ENCODE results near the gene ACAD11.
"Not testable (repeated sequence)": the region's sequence is repeated elsewhere in the genome, so short reads cannot be mapped to it uniquely, and the experiment has no call there.

Gene ACAD11

DNA sequence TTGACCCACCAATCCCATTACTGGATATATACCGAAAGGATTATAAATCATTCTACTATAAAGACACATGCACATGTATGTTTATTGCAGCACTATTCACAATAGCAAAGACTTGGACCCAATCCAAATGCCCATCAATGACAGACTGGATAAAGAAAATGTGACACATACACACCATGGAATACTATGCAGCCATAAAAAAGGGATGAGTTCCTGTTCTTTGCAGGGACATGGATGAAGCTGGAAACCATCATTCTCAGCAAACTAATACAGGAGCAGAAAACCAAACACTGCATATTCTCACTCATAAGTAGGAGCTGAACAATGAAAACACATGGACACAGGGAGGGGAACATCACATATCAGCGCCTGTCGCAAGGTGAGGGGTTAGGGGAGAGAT is 44.3 kb downstream of the ACAD11 start:
- H3K9me3 ChIP-seq (ENCODE audit: control insufficient read depth, low read length); H3K4me3 ChIP-seq (ENCODE audit: insufficient read depth, low read depth, low read length); H3K27ac ChIP-seq (ENCODE audit: insufficient read depth, low read depth, low read length, poor library complexity, severe bottlenecking); H3K27me3 ChIP-seq (ENCODE audit: control insufficient read depth, insufficient read depth, low read length, poor library complexity, severe bottlenecking); H3K4me1 ChIP-seq (ENCODE audit: control insufficient read depth, insufficient read depth, low read length); H3K36me3 ChIP-seq (ENCODE audit: control insufficient read depth, insufficient read depth, low read length): not testable (repeated sequence)
- 97 to 98% methylated on average over 3 of the region's 3 CpGs for WGBS, 2 experiments

- WGBS, 2 experiments = 76 to 80% methylated on average over 8 of the region's 8 CpGs
- H3K27ac ChIP-seq (ENCODE audit: insufficient read depth, low read depth, low read length, poor library complexity, severe bottlenecking); H3K9me3 ChIP-seq (ENCODE audit: control insufficient read depth, low read length); H3K4me1 ChIP-seq (ENCODE audit: control insufficient read depth, insufficient read depth, low read length); H3K36me3 ChIP-seq (ENCODE audit: control insufficient read depth, insufficient read depth, low read length); H3K4me3 ChIP-seq (ENCODE audit: insufficient read depth, low read depth, low read length); H3K27me3 ChIP-seq (ENCODE audit: control insufficient read depth, insufficient read depth, low read length, poor library complexity, severe bottlenecking): not testable (repeated sequence)
These were observed 53.0 kb downstream of the ACAD11 start for GRCh38 chr3:132606620-132607019.

DNA sequence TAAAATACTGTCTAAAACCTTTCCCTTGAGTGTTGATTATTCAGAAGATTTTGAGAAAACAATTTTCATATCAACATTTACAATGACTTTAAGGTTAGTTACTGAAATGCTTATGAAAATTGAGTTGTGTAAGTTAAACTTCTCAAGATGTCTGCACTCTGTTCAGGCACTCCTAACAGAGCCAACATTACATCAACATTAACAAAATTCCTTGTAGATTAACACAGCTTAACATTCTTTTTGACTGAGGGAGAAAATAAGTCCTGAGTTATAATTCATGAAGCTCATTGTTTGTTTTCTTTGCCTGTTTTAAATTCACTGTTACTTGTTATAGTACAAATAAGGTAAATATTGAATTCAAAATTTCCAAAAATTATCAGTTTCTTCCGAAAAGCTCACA is 53.5 kb downstream of the ACAD11 start:
- H3K27me3 ChIP-seq (ENCODE audit: control insufficient read depth, insufficient read depth, low read length, poor library complexity, severe bottlenecking) = no peaks in the 10 kb centered on the region
- no peak overlapping the region for H3K4me3 ChIP-seq (ENCODE audit: insufficient read depth, low read depth, low read length)
- no peaks in the 10 kb centered on the region for H3K4me1 ChIP-seq (ENCODE audit: control insufficient read depth, insufficient read depth, low read length)
- WGBS, 2 experiments = 83 to 100% methylated on average over 1 of the region's 1 CpG
- no peak overlapping the region for H3K27ac ChIP-seq (ENCODE audit: insufficient read depth, low read depth, low read length, poor library complexity, severe bottlenecking)
- H3K9me3 ChIP-seq (ENCODE audit: control insufficient read depth, low read length) = no peaks in the 10 kb centered on the region
- H3K36me3 ChIP-seq (ENCODE audit: control insufficient read depth, insufficient read depth, low read length) = no peaks in the 10 kb centered on the region

- no peaks in the 10 kb centered on the region for H3K4me1 ChIP-seq (ENCODE audit: control insufficient read depth, insufficient read depth, low read length)
- no peak overlapping the region for H3K27ac ChIP-seq (ENCODE audit: insufficient read depth, low read depth, low read length, poor library complexity, severe bottlenecking)
- H3K27me3 ChIP-seq (ENCODE audit: control insufficient read depth, insufficient read depth, low read length, poor library complexity, severe bottlenecking) = no peaks in the 10 kb centered on the region
- H3K4me3 ChIP-seq (ENCODE audit: insufficient read depth, low read depth, low read length) = no peak overlapping the region
- H3K9me3 ChIP-seq (ENCODE audit: control insufficient read depth, low read length) = no peaks in the 10 kb centered on the region
- WGBS, 2 experiments = 82 to 85% methylated on average over 2 of the region's 2 CpGs
- no peaks in the 10 kb centered on the region for H3K36me3 ChIP-seq (ENCODE audit: control insufficient read depth, insufficient read depth, low read length)
These were observed 54.2 kb downstream of the ACAD11 start for GRCh38 chr3:132605374-132605792.

DNA sequence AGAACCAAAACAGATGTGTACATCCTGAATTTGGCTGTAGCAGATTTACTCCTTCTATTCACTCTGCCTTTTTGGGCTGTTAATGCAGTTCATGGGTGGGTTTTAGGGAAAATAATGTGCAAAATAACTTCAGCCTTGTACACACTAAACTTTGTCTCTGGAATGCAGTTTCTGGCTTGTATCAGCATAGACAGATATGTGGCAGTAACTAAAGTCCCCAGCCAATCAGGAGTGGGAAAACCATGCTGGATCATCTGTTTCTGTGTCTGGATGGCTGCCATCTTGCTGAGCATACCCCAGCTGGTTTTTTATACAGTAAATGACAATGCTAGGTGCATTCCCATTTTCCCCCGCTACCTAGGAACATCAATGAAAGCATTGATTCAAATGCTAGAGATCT is 59.0 kb downstream of the ACAD11 start:
- H3K4me3 ChIP-seq (ENCODE audit: insufficient read depth, low read depth, low read length); H3K4me1 ChIP-seq (ENCODE audit: control insufficient read depth, insufficient read depth, low read length); H3K27me3 ChIP-seq (ENCODE audit: control insufficient read depth, insufficient read depth, low read length, poor library complexity, severe bottlenecking); H3K9me3 ChIP-seq (ENCODE audit: control insufficient read depth, low read length); H3K27ac ChIP-seq (ENCODE audit: insufficient read depth, low read depth, low read length, poor library complexity, severe bottlenecking); H3K36me3 ChIP-seq (ENCODE audit: control insufficient read depth, insufficient read depth, low read length): not testable (repeated sequence)
- no CpG with 5 or more reads among the region's 1 CpG for WGBS, 2 experiments

DNA sequence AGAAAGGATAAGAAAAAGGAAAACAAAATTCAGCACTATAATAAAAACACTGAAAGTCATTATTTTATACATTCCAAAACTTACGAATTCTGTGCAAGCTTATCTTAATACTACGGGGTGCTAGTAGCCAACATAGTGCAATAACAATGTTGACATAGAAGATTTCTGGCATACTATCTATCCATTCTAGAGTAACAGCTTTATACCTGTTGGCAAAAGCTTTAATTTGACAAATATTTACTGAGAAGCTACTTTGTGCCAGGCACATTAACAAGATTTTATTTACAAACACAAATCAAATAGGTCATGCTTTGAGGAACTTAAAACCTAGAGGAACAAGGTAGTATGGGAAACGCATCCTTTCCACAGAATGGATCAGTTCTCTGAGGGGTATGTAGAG is 61.4 kb downstream of the ACAD11 start:
- no peaks in the 10 kb centered on the region for H3K36me3 ChIP-seq (ENCODE audit: control insufficient read depth, insufficient read depth, low read length)
- peaks cover 4% of the 10 kb centered on the region for H3K4me1 ChIP-seq (ENCODE audit: control insufficient read depth, insufficient read depth, low read length)
- H3K27ac ChIP-seq (ENCODE audit: insufficient read depth, low read depth, low read length, poor library complexity, severe bottlenecking) = no peak overlapping the region
- H3K4me3 ChIP-seq (ENCODE audit: insufficient read depth, low read depth, low read length) = no peak overlapping the region
- 95 to 99% methylated on average over 3 of the region's 3 CpGs for WGBS, 2 experiments
- no peaks in the 10 kb centered on the region for H3K27me3 ChIP-seq (ENCODE audit: control insufficient read depth, insufficient read depth, low read length, poor library complexity, severe bottlenecking)
- H3K9me3 ChIP-seq (ENCODE audit: control insufficient read depth, low read length) = no peaks in the 10 kb centered on the region

- H3K4me3 ChIP-seq (ENCODE audit: insufficient read depth, low read depth, low read length) = no peak overlapping the region
These were observed 61.9 kb downstream of the ACAD11 start for GRCh38 chr3:132597660-132598059.

DNA sequence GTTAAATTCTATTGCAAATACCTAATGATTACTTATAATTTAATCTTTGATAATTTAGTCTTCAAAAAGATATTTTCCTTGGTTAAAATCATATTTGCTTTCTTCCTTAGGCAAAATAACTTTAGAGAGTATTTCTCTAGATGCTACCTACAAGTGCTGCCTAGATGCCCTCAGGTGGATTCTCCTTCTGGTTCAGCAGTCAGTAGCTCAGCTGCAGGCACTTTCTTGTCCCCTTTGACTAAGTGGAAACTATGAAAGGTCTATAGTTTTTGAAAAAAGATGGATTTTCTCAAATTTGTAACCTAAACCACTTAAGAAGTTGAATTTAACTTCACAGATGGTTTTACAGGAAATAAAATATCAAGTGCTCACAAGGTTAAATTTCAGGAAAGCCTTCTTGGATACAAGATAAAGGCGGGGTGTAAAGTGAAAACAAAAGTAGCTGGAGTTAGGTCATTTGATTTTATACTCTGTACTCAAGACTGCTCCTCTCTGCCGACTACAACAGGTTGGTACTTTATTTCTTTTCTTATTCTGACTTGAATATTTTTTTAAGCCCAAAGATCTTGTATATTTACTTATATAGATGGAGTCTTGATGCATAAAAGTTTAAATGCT is 62.7 kb downstream of the ACAD11 start, which contains the start of gene ACKR4:
Gene ACKR4, plus strand, starts transcription at position 455 of the 618 bp plus-strand sequence. CDS start 3,128 bp downstream, outside the sequence.
- Histone ChIP-seq H3K27ac (ENCODE audit: insufficient read depth, low read depth, low read length, poor library complexity, severe bottlenecking) (no peak within 1 kb of the TSS), H3K36me3 (ENCODE audit: control insufficient read depth, insufficient read depth, low read length) (no peaks in the 10 kb centered on the region), H3K9me3 (ENCODE audit: control insufficient read depth, low read length) (no peaks in the 10 kb centered on the region), H3K4me1 (ENCODE audit: control insufficient read depth, insufficient read depth, low read length) (peaks cover 4% of the 10 kb centered on the region), H3K27me3 (ENCODE audit: control insufficient read depth, insufficient read depth, low read length, poor library complexity, severe bottlenecking) (no peaks in the 10 kb centered on the region), H3K4me3 (ENCODE audit: insufficient read depth, low read depth, low read length) (no peak within 1 kb of the TSS)
- WGBS, 2 experiments = 87 to 91% methylated on average over 1 to 2 of the region's 2 CpGs

More at GRCh38 chr3:132597660-132598059, 61.9 kb downstream of the ACAD11 start:
- H3K27me3 ChIP-seq (ENCODE audit: control insufficient read depth, insufficient read depth, low read length, poor library complexity, severe bottlenecking) = no peaks in the 10 kb centered on the region
- H3K4me1 ChIP-seq (ENCODE audit: control insufficient read depth, insufficient read depth, low read length) = peaks cover 4% of the 10 kb centered on the region
- no peak overlapping the region for H3K27ac ChIP-seq (ENCODE audit: insufficient read depth, low read depth, low read length, poor library complexity, severe bottlenecking)
- WGBS, 2 experiments = 100% methylated on average over 1 to 2 of the region's 2 CpGs
- H3K36me3 ChIP-seq (ENCODE audit: control insufficient read depth, insufficient read depth, low read length) = no peaks in the 10 kb centered on the region
- no peaks in the 10 kb centered on the region for H3K9me3 ChIP-seq (ENCODE audit: control insufficient read depth, low read length)

DNA sequence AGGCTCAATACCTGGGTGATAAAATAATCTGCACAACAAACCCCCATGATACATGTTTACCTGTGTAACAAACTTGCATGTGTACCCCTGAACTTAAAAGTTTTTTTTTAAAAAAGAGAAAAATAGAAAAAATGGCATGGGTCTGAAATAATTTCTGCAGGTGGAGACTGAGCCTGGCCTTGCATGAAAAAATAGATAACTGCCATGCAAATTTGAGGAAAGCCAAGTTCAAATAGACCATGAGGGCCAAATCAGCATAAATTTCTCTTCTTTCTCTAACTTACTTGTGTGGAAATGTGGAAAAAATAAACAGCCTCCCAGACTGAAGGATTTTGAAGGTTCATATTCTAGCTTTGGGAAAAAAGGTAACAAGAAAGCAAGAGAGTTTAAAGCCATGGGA is 63.3 kb downstream of the ACAD11 start:
- H3K27me3 ChIP-seq (ENCODE audit: control insufficient read depth, insufficient read depth, low read length, poor library complexity, severe bottlenecking) = no peaks in the 10 kb centered on the region
- H3K4me1 ChIP-seq (ENCODE audit: control insufficient read depth, insufficient read depth, low read length) = peaks cover 4% of the 10 kb centered on the region
- no peak overlapping the region for H3K27ac ChIP-seq (ENCODE audit: insufficient read depth, low read depth, low read length, poor library complexity, severe bottlenecking)
- no peak overlapping the region for H3K4me3 ChIP-seq (ENCODE audit: insufficient read depth, low read depth, low read length)
- no peaks in the 10 kb centered on the region for H3K36me3 ChIP-seq (ENCODE audit: control insufficient read depth, insufficient read depth, low read length)
- no peaks in the 10 kb centered on the region for H3K9me3 ChIP-seq (ENCODE audit: control insufficient read depth, low read length)

DNA sequence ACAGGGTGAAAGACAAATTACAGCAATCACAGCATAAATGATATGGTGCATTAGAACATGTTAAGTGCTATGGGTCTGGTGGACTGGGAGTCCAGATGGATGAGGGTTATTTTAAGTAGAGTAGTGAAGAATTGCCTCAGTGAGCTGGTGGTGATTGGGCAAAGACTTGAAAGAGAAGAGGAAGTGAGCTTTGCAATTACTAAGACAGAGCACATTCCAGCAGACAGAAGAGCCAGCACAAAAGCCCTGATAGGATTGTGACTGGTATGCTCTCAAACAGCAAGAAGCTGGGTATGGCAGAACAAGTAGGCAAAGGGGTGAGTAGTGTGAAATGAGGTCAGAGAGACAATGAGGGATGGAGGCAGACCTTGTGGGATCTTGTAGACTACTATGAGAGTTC is 64.6 kb downstream of the ACAD11 start:
- Histone ChIP-seq H3K4me1 (ENCODE audit: control insufficient read depth, insufficient read depth, low read length) (peaks cover 4% of the 10 kb centered on the region), H3K4me3 (ENCODE audit: insufficient read depth, low read depth, low read length) (no peak overlapping the region), H3K9me3 (ENCODE audit: control insufficient read depth, low read length) (no peaks in the 10 kb centered on the region), H3K36me3 (ENCODE audit: control insufficient read depth, insufficient read depth, low read length) (no peaks in the 10 kb centered on the region), H3K27me3 (ENCODE audit: control insufficient read depth, insufficient read depth, low read length, poor library complexity, severe bottlenecking) (no peaks in the 10 kb centered on the region), H3K27ac (ENCODE audit: insufficient read depth, low read depth, low read length, poor library complexity, severe bottlenecking) (peak overlapping the region; percentile 23)

DNA sequence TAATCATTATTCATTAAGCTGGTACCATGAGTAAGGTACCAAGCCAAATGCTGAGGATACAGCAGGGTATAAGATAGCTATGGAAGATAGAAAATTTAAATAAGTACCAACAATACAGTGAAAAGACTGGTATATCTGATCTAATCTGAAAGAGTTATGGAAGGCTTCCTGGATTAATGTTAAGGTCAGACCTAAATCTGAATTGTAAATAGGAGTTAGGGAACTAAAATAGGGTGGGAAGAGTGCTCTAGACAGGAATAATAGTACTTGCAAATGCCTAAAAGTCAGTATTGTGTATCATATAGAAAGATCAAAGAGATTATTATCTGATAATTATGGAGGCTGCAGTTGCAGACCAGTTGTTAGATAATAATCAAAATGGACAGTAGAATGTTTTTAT is 65.1 kb downstream of the ACAD11 start:
- H3K27ac ChIP-seq (ENCODE audit: insufficient read depth, low read depth, low read length, poor library complexity, severe bottlenecking) = no peak overlapping the region

More for the DNA sequence above, 65.1 kb downstream of the ACAD11 start:
- Histone ChIP-seq H3K9me3 (ENCODE audit: control insufficient read depth, low read length) (no peaks in the 10 kb centered on the region), H3K36me3 (ENCODE audit: control insufficient read depth, insufficient read depth, low read length) (no peaks in the 10 kb centered on the region), H3K4me1 (ENCODE audit: control insufficient read depth, insufficient read depth, low read length) (peaks cover 4% of the 10 kb centered on the region), H3K27me3 (ENCODE audit: control insufficient read depth, insufficient read depth, low read length, poor library complexity, severe bottlenecking) (no peaks in the 10 kb centered on the region), H3K4me3 (ENCODE audit: insufficient read depth, low read depth, low read length) (no peak overlapping the region)

Data from ectodermal cell (in vitro differentiated cells).